Panc1 (cell line): Measurements from ENCODE around the gene TMEM248. TPM values are rescaled to one million over a fixed set of nuclear protein-coding genes. Genes with fewer than 3 reads are reported as not detected.

Experiments
- ATAC-seq: fragments of 200-7000 bp; cut with Tn5 transposase; 2 replicates; pipeline ENCODE4 v1.9.1; 2020; ENCODE audit warnings: mild to moderate bottlenecking, moderate library complexity
- BruUV-seq: library from RNA; stranded (reverse); fragments of 400-500 nt; replicated peaks from 2 replicates; lab custom pipeline; 2021; lab: Mats Ljungman, UMichigan
- CTCF ChIA-PET: fragments of 300-600 bp; sonication (Branson Sonifier 250); formaldehyde crosslinking; loops from one replicate; lab custom pipeline; 2022; ENCODE audit warnings: antibody characterized with exemption; lab: Charles Lee
- POLR2A ChIA-PET: fragments of 300-600 bp; sonication (Branson Sonifier 250); formaldehyde crosslinking; loops from one replicate; lab custom pipeline; 2022; ENCODE audit warnings: antibody characterized with exemption; lab: Charles Lee
- DNase-seq: peaks from one replicate; pipeline ENCODE4 v3.0.0-alpha.2; 2010; ENCODE audit warnings: low read depth, low spot score
- H3K27ac ChIP-seq: 2 replicates; pipeline ENCODE4 v1.5.1; 2011; ENCODE audit warnings: mild to moderate bottlenecking, low read length, inconsistent platforms
- H3K27me3 ChIP-seq: fragments of 200-500 bp; sonication (Bioruptor generic); 2 replicates; pipeline ENCODE4 v1.6.0; 2014; ENCODE audit warnings: low read length, inconsistent platforms; ENCODE audit not compliant: control insufficient read depth, insufficient read depth
- H3K36me3 ChIP-seq: fragments of 200-500 bp; sonication (Bioruptor generic); 2 replicates; pipeline ENCODE4 v1.5.1; 2014; ENCODE audit warnings: inconsistent platforms, mild to moderate bottlenecking, low read length, moderate library complexity; ENCODE audit not compliant: control insufficient read depth, insufficient read depth
- H3K4me1 ChIP-seq: 2 replicates; pipeline ENCODE4 v1.5.1; 2011; ENCODE audit warnings: inconsistent platforms, mild to moderate bottlenecking, low read length, moderate library complexity; ENCODE audit not compliant: control insufficient read depth, insufficient read depth
- H3K4me3 ChIP-seq, 2 experiments: 2 replicates each; pipeline ENCODE4 v1.5.1; 2011 to 2012; ENCODE audit warnings: low read depth in 2 of 2, low read length in 2 of 2, mild to moderate bottlenecking in 2 of 2, inconsistent platforms in 1 of 2, moderate library complexity in 1 of 2
- H3K9me3 ChIP-seq: fragments of 200-500 bp; sonication (Bioruptor generic); 2 replicates; pipeline ENCODE4 v1.5.1; 2014; ENCODE audit warnings: low read depth, mild to moderate bottlenecking, inconsistent platforms, low read length, moderate library complexity; ENCODE audit not compliant: control insufficient read depth, insufficient read depth
- CTCF ChIP-seq: fragments of 450-650 bp; IDR thresholded peaks from 2 replicates; pipeline ENCODE4 v1.5.1; 2017; ENCODE audit warnings: mild to moderate bottlenecking
- POLR2AphosphoS5 ChIP-seq: IDR thresholded peaks from 2 replicates; pipeline ENCODE4 v1.6.1; 2012; ENCODE audit warnings: mild to moderate bottlenecking, low read depth, low read length, moderate library complexity
- REST ChIP-seq, 2 experiments: IDR thresholded peaks; 2 replicates each; pipeline ENCODE4 v1.6.1; 2011 to 2012; ENCODE audit warnings: low read depth in 2 of 2, control low read depth in 1 of 2, low read length in 1 of 2, mild to moderate bottlenecking in 1 of 2, moderate library complexity in 1 of 2; ENCODE audit not compliant: insufficient read depth in 1 of 2
- SIN3A ChIP-seq: IDR thresholded peaks from 2 replicates; pipeline ENCODE4 v1.6.1; 2012; ENCODE audit warnings: low read depth, mild to moderate bottlenecking, low read length, moderate library complexity, borderline replicate concordance; ENCODE audit not compliant: insufficient read depth
- TCF7L2 ChIP-seq: IDR thresholded peaks from 2 replicates; pipeline ENCODE4 v1.6.1; 2011; ENCODE audit warnings: mild to moderate bottlenecking, low read depth, low read length, inconsistent platforms
- in situ Hi-C: cut with HindIII; loops from 2 replicates; pipeline ENCODE4 v1.10.0; 2016; ENCODE audit warnings: low sequenced_read_pairs, low pct_unique_long_range_greater_than_20kb
- intact Hi-C: fragments of 100-400 bp; cut with micrococcal nuclease; formaldehyde crosslinking; loops from one replicate; pipeline ENCODE4 v1.10.0; 2022; ENCODE audit not compliant: unreplicated experiment
- total RNA-seq: library from RNA; stranded (reverse); gene quantifications from one replicate; pipeline ENCODE4 v1.2.1, GENCODE V29; 2021; ENCODE audit not compliant: unreplicated experiment

The TMEM248 gene
- total RNA-seq, 1 experiment from 2014 or later = 176 TPM

GRCh38 chr7:66905278-66905677, 15.7 kb upstream of the TMEM248 start:
- BruUV-seq = no TSS peak
- Histone ChIP-seq H3K36me3 (no peaks in the 10 kb centered on the region), H3K9me3 (no peaks in the 10 kb centered on the region), H3K4me1 (no peaks in the 10 kb centered on the region), H3K27me3 (no peaks in the 10 kb centered on the region), H3K27ac (no peak overlapping the region), H3K4me3 (no peak overlapping the region)
- intact Hi-C loops (no loop called here), in situ Hi-C loops (no loop called here)
- CTCF ChIA-PET = interaction anchor here (0.7 to 1.2 kb wide), 2 partner anchors 10 to 782 kb away, joined by 3 read pairs; no protein-coding TSS in a partner anchor
- no peak for ATAC-seq
- no peak for DNase-seq
- TF ChIP-seq REST (IDR thresholded peaks at IDR 0.05; ENCODE audit: insufficient read depth in 1 of 2, low read depth in 2 of 2, low read length in 1 of 2) (no peak), SIN3A (no peak), POLR2AphosphoS5 (no peak), CTCF (no peak), TCF7L2 (no peak)
- POLR2A ChIA-PET = interaction anchor here (0.6 kb wide), 1 partner anchor 16 kb away, joined by 16 read pairs; the partner anchor contains the start of gene TMEM248

DNA sequence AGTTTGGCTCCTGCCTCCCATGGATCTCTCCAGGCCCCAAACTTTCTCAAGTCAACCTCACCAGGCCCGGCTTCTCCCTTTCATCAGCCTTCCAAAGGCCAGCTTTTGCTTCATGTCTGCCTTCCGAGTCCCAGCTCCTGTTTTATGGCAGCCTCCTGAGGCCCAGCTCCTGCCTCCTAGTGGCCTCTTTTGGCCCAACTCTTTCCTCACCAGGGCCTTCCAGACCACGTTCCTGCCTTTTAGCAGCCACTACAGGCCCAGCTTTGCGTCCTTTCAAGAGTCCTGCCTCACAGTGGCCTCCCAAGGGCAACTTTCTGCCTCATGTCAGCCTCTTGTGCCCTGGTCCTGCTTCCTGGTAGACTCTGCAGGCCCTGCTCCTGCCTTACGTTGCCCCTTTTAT, 15.3 kb upstream of the TMEM248 start:
- Histone ChIP-seq H3K4me3 (no peak overlapping the region), H3K36me3 (no peaks in the 10 kb centered on the region), H3K4me1 (no peaks in the 10 kb centered on the region), H3K27me3 (no peaks in the 10 kb centered on the region), H3K27ac (no peak overlapping the region), H3K9me3 (no peaks in the 10 kb centered on the region)
- no peak for TF ChIP-seq REST (IDR thresholded peaks at IDR 0.05; ENCODE audit: insufficient read depth in 1 of 2, low read depth in 2 of 2, low read length in 1 of 2)
- peak; percentile 27; the same call in 1 of the 2 replicates for TF ChIP-seq CTCF
- no peak for TF ChIP-seq SIN3A
- no peak for TF ChIP-seq POLR2AphosphoS5
- ATAC-seq (no peak), DNase-seq (no peak)
- intact Hi-C loops (no loop called here), in situ Hi-C loops (no loop called here)
- BruUV-seq = no TSS peak
- ChIA-PET POLR2A (interaction anchor here (0.6 kb wide), 2 partner anchors 16 to 59 kb away, joined by 4 to 16 read pairs; partner anchors contain the start of gene TMEM248), CTCF (interaction anchor here (0.7 to 1.2 kb wide), 2 partner anchors 9 to 783 kb away, joined by 3 read pairs; no protein-coding TSS in a partner anchor)
